8988T (cell line): ENCODE data around the gene TBC1D17.

ENCODE experiments used
- DNase-seq: peaks from one replicate; pipeline ENCODE4 v3.0.0; 2011

TBC1D17 gene

DNA sequence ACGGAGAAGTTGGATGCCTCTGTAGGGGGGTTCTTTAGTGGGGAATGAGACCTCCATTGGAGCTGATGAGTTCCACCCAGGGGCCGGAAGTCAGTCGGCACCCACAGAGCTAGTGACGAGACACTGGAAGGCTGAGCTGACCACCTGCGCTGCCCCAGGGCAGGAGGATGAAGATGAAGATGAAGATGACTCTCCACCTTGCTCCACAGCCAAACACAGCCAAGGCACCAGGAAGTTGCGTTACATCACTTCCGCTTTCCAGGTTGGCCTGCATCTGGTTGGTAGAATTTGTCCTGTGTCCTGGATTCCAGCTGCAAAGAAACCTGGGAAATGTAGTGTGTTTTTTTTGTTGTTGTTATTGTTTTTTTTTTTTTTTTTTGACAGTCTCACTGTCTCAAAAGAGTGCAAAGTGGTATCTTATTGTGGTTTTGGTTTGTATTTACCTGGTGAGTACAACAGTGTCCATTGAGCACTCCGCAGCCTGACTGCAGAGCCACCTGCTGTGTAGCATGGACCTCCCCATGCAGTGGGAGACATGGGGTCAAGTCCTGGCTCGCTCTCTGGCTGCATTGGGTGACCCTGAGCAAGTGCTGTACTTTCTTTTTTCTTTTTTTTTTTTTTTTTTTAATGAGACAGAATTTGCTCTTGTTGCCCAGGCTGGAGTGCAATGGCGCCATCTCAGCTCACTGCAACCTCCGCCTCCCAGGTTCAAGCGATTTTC is 1.9 kb downstream of the TBC1D17 start:
- no peak for DNase-seq

- DNase-seq, result no peak
Measured at GRCh38 chr19:49880162-49880869, 2.8 kb downstream of the TBC1D17 start.

- DNase-seq, result no peak
Measured at GRCh38 chr19:49881186-49881585, 3.7 kb downstream of the TBC1D17 start.

DNA sequence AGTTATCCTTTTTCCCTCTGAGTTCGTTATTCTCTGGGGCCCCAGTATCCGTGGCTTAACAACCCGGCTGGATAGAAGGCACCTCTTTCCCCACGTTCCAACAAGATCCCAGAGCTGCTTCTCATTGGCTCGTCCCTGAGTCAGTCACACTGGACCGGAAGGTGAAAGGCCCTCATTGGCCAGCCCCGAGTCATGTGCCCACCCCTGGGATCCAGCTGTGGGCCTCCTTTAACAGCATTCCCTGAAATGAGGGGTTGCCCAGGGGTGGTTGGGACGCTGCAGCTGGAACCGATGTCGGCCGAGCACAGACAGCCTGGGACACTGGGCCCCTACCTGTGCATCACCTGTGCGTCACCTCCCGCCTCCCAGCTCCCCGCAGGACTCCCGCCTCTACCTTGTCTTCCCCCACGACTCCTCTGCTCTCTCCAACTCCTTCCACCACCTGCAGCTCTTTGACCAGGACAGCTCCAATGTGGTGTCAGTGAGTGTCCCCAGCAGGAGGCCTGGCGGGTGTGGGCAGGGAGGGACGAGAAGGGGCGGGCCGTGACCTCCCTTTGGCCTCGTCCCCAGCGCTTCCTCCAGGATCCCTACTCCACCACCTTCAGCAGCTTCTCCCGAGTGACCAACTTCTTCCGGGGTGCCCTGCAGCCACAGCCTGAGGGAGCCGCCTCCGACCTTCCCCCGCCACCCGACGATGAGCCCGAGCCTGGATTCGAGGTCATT is 4.3 kb downstream of the TBC1D17 start:
- DNase-seq, result no peak

- no peak for DNase-seq
Measured at GRCh38 chr19:49882643-49883042, 5.1 kb downstream of the TBC1D17 start.

DNA sequence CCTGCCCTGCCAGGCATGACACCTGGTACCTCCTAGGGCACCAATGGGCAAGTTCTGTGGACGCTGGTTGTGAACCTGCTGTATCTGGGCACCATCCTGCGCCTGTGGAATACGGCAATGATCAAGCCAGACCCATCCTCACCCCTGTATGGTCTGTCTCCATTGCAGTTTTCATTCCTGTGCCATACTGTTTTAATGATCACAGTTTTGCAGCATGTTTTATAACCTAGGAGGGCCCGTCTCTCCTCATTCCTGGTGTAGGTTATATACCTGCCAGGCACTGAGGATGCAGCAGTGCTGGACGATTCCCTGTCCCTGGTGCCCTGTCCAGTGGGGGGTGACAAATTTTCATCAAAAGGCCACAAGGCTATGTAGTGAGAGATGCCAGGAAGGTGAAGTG is 5.6 kb downstream of the TBC1D17 start:
- DNase-seq, result no peak

DNA sequence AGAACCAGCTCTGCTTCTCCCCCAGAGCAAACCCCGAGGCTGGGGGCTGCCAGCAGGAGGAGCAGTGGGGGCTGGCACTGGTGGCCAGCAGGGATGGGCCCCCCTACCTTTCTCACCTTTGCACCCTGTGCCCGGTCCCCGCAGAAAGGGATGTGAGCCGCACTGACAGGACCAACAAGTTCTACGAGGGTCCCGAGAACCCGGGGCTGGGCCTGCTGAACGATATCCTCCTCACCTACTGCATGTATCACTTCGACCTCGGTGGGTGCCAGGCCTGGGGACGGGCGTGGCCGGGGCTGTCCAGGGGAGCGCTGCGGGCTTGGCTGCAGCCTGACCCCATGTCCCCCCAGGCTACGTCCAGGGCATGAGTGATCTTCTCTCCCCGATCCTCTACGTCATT is 6.6 kb downstream of the TBC1D17 start:
- no peak for DNase-seq

- no peak for DNase-seq
Measured at GRCh38 chr19:49884760-49885159, 7.3 kb downstream of the TBC1D17 start.

GRCh38 chr19:49887037-49887664 is 9.6 kb downstream of the TBC1D17 start:
- DNase-seq, result no peak

DNA sequence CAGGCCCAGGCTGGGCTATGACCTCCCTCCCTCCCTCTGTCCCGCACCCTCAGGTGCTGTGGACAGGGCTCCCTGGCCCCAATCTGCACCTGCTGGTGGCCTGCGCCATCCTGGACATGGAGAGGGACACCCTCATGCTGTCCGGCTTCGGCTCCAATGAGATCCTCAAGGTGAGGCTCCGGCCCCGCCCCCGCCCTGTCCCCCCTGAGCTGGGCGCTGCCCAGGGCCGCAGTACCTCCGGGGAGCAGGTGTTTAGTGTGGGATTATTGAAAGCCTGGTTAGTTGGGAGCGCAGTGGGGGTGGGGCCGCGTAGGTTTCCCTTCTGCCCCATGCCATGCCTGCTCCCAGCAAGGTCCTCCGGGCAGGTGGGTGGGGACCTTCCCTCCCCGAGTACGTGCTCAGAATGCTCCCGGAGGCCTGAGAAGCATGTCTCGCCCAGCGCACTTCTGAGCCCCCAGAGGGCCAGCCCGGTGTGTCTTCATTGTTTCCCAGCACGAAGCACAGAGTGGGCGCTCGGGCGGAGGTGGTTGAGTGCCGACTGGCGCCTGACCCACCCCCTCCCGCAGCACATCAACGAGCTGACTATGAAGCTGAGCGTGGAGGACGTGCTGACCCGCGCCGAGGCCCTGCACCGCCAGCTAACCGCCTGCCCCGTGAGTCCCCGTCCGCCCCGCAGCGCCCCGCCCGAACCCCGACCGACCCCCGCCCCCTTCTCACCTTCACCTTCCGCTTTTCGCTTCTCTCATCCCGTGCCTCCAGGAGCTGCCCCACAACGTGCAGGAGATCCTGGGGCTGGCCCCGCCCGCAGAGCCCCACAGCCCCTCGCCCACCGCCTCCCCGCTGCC is 10.4 kb downstream of the TBC1D17 start:
- DNase-seq, result no peak

GRCh38 chr19:49888510-49888824 is 11.0 kb downstream of the TBC1D17 start:
- no peak for DNase-seq

GRCh38 chr19:49889038-49889686 is 11.7 kb downstream of the TBC1D17 start:
- no peak for DNase-seq

- no peak for DNase-seq
Measured at GRCh38 chr19:49889687-49890348, 12.3 kb downstream of the TBC1D17 start.

GRCh38 chr19:49890349-49891311 is 13.1 kb downstream of the TBC1D17 start:
- DNase-seq, result no peak

GRCh38 chr19:49891393-49891792 is 13.9 kb downstream of the TBC1D17 start:
- DNase-seq, result no peak

- DNase-seq, result no peak
Measured at GRCh38 chr19:49892716-49893115, 15.2 kb downstream of the TBC1D17 start.

DNA sequence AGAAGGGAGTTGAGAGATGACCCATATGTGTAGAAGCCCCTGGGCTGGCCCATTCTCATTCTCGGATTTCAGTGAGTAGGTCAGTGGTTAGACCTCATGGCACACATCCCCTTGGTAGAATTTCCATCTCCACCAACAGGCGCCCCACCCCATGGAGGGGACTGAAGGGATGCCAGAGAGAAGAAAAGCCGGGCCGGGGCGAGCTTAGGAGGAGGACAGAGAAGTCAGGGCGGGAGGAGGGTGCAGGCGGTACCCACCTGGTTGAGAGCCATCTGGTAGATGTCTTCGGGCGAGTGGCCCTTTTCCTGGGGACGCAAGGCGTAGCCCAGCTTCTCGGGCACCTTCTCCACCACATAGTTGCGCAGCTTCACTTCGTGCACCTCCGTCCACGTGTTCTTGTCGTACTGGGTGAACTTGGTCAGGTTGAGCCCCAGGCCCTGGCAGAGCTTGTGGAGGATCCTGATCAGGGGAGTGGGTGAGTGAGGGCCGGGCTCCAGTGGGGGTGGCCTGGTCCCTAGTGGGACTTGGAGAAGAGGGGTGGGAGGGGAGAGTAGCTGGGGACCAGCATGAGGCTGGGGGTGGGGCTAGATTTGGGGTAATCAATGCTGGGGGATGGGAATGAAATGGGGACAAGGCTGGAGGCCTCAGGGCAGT is 16.6 kb downstream of the TBC1D17 start:
- DNase-seq, result no peak

GRCh38 chr19:49894879-49895565 is 17.5 kb downstream of the TBC1D17 start:
- no peak for DNase-seq
